GM19025 (cell line): ENCODE data around the gene MAGI2.
"Not testable (repeated sequence)": the region's sequence is repeated elsewhere in the genome, so short reads cannot be mapped to it uniquely, and the experiment has no call there.

ENCODE experiments used
- ATAC-seq: cut with Tn5 transposase; IDR thresholded peaks from one replicate; pipeline ENCODE4 v1.9.1; 2021; ENCODE audit warnings: mild to moderate bottlenecking, low read depth, moderate library complexity; ENCODE audit not compliant: unreplicated experiment

Gene MAGI2

DNA sequence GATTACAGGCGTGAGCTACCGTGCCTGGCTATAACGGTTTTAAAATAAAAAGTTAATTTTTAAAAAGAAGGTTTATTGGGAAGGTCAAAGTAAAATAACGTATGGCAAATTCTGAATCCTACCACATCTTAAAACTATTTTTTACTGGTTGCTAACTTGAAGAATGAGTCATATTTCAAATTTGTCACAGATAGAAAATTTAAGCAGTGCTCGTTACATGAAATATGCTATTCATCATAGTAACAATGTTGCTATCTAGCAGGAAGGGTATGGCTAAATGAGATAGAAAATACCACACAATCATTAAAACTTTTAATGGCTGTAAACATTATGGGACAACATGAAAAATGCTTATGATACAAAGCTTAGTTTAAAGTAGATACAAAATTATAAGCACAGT lies 1154.4 kb downstream of the MAGI2 start:
- no peak for ATAC-seq

DNA sequence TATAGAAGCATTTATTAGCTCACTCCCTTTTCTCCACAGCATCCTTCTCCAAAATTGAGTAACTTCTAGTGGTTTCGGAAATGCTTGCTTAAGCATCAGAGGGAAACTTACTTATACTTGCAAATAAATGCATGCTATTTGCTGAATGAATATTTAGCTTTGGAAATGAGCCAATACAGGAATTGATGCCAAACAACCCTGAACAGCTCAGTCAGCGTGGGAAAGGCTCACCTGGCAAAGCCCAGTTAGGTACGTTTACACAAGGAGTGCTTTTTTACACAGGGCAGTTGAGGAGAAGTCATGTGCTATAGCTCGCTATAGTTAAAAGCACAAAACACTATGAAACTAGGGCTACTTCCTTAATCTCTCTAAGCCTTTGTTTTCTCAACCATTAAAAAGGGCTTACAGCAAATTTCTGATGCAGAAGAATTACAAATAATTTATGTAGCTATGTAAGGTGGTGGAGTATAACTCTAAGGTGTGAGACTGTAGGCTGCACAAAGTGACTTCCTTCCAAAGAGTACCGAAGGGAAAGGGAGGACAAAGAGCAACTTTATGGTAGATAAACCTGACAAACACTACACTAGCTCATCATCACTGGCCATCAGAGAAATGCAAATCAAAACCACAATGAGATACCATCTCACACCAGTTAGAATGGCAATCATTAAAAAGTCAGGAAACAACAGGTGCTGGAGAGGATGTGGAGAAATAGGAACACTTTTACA lies 1156.7 kb downstream of the MAGI2 start:
- ATAC-seq: no peak

DNA sequence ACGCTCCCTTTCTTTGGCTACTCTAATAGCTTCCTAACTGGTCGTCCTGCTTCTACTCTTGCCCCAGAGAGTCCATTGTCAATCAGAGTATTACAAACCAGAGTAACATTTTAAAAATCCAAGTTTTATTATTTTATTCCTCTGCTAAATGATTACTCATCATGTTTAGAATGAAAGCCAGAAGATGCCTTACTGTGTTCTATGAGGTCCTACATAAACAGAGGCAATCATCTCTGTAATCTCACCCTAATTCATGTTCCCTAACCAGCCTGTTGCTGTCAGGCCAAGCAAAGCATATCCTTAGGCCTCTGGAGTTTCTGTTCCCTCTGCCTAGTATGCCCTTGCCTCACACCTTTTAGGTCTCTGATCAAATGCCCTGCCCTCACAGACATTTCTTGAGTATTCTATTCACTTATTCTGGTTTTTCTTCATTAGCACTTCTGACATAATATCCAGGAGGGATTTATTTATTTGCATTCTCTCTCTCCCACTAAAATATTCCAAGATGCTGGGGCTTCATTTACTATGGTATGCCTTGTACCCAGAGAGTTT lies 1157.3 kb downstream of the MAGI2 start:
- no peak for ATAC-seq

DNA sequence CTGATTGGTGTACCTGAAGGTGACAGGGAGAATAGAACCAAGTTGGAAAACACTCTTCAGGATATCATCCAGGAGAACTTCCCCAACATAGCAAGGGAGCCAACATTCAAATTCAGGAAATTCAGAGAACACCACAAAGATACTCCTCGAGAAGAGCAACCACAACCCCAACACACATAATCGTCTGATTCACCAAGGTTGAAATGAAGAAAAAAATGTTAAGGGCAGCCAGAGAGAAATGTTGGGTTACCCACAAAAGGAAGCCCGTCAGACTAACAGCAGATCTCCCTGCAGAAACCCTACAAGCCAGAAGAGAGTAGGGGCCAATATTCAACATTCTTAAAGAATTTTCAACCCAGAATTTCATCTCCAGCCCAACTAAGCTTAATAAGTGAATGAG lies 1164.0 kb downstream of the MAGI2 start:
- ATAC-seq: not testable (repeated sequence)

DNA sequence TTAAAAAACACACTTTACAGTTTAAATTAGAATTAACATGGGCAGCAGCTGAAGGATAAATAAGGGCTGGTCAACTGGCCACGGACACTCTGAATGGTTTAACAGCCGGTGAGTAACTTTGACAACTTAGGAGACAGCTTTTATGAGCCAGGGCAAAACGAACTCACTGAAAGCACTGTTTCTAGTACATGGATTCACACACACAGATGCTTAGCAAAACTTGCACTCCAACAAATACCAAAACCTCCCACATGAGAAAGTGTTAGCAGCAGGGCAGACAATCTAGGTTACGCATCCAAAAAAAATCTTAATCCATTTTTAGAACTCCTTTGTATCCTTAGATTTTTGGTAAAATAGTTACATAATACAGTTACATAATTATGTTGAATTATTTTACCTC lies 1168.5 kb downstream of the MAGI2 start:
- ATAC-seq: no peak

DNA sequence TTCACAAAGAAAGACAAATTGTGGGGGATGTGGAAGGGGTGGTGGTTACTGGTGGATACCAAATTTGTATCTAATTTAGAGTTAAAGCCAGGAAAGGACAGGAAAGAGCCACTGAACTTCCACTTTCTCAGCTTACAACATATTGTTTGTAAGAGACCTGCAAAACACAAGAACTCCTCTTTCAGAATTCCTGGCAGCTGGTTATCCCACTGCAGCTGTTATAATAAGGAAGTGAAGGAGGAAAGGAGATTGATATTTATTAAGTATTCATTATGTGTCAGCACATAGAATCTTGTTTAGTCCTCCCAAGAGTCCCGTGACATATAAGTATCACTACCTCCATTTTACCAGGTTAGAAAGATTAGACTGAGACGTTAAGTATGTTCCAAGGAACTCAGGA lies 1173.2 kb downstream of the MAGI2 start:
- ATAC-seq: no peak

DNA sequence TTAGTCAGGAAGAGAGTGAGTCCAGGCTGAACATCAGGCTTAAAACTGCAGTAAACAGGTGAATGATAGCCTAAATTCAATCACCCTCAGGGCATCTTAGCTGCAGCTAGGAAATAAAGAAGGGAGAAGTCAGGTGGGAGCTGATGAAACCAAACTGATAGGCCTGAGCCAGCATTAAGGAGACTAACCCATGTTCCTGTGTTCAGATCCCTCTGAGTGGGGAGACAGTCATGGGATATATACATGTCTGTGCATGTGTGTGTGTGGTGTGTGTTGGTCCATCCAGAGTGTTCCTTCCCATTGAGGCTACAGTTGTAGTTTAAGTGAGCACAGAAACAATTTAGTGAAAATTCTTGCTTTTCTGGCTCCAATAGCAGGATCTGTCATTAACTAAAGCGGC lies 1174.0 kb downstream of the MAGI2 start:
- ATAC-seq: no peak

DNA sequence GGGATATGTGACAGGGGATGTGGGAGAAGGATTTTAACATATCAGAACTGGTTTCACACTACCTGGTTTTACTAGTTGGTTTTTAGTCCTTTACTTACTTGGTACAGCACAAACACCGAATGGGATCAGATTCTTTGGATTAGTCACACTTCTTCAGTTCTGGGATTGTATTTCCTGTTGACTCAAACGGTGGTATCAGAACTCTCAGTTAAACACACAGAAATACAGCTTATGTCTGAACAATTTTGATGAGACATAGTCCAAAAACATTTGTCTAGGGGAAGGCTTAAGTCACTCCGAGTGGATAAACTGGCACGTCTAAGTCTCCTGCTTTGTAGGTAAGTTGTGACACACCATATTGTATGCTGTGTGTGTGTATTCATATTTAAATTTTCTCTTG lies 1174.4 kb downstream of the MAGI2 start:
- ATAC-seq: no peak

DNA sequence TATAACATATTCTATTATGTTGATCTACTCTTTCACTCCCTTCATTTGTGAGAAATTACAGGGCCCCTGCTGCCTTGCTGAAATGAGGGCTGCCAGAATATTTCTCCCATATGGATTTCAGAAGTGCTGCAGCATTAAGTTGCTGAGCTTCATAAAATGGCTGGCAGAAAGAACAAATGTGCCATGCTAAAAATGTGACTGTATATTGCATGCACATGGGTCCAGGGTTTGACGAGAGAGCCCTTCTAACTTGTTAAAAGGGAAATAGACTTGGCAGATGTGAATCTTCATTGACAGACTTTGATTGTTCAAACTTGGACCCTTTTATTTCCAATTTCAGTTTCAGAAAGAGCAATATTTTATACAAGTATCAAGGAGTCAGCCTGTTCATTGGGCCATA lies 1186.3 kb downstream of the MAGI2 start:
- ATAC-seq: no peak

DNA sequence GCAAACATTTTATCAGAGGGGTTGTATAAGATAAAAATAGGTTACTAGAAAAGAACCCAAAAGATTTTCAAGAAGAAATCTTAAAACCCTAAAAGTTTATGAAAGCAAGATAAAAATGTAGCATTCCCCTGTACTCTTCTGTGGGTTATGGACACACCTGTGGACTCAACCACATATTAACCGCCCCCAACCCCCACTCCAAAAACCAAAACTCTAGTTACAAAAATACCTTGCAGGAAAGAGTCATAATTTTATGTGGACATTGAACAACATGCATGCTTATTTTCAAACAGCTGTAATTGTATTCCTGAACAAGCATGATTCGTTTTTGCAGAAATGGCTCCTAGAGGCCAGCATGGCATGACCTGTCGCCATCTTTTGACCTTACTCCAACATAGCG lies 1188.0 kb downstream of the MAGI2 start:
- no peak for ATAC-seq

DNA sequence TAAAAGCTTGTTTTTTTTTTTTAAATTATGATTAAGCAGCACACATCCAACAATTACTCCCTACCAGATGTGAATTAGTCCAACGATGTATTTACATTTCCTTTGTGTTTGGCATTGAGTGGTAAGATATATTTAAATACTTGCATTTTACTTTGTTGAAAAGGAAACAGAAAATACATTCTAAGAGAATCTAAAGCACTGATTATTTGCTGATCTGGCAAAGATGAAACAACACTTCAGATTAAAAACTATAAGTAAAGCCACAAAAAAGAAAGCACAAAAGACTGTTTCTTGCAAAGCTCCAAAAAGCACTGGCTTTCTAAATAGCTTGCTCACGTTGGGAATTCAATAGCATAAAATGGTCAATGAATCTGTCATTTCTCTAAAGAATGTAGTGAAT lies 1188.4 kb downstream of the MAGI2 start:
- no peak for ATAC-seq

DNA sequence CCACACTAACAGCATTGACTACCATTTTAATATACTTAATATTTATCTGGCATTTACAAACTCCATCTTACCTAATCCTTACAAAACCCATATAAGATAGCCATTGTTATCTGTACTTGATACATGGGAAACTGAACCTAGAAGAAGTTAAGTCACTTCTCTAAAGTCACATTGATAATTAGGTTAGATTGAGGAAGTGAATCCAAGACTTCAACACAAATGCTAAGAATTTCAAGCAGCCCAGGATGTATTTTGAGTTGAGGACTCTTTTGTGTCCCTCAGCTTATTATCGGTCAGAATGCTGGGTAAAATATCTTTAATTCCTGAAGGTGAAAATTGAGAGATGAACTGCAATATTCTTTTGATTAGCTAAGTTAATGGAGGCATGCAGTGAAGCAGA lies 1189.4 kb downstream of the MAGI2 start:
- ATAC-seq: no peak

DNA sequence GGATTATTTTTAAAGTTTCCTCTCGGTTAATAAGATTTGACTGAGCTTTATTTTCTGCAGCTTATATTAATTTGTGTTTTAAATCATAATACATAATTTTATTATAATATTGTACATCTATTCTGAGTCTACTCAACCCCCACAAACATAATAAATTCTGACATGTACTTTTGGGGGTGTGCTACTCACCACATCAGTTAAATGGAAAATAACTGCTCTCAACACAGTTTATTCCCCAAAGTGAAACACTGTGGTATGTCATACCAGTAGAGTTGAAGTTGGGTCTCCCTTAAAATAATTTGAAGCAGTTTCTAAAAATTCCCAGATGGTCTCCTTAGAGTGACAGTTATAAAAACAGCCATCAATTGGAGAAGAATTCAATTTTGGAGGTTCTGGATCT lies 1191.7 kb downstream of the MAGI2 start:
- ATAC-seq: no peak

DNA sequence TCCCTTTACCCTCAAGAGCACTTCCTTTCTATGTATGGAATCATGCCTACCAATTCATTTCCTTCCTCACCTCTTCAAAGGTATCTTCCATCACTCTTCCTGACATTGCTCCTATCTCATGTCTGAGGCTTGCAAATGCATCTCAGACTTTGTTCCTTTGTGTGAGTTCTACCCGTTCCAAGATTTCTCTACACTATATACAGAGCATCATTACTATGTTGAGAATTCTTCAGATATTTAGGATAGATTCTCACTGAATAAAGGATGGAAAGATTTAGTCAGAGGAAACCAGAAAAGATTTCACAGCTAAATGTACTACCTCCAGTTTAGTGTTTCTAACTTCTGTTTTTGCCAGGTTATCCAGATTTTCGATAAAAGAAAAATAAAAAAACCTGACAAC lies 1192.2 kb downstream of the MAGI2 start:
- no peak for ATAC-seq

DNA sequence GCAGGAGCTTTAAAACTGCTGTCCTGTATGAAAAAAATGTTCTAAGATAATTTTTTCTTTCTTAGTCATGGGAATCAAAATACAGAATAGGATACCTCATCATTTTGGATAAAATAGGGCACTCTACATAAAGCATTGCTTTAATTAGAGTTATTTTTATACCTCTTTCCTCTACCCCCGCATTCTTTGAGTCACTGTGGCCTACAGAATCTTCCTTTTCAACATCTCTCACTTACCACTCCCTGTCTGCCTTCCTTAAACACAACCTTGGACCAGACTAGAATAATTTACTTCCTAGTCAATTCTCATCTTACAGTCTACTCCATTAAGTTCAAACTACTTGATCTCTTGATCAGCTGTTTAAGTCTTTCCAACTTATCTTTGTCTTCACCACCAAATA lies 1192.6 kb downstream of the MAGI2 start:
- ATAC-seq: no peak

DNA sequence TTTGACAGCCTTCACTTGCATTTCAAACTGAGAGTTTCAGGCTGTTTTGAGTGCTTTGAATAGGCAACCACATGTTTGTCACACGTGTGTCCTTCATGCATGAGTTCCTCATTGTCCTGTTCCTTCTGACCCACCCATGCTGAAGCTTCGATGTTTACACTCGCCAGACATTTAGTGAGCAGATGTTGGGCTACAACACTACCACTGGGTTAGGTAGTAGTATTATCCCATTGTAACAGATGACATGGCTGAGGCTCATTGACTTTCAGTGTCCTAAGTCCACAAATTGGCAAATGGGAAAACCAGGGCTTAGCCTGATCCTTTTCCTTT lies 1198.8 kb downstream of the MAGI2 start:
- no peak for ATAC-seq

DNA sequence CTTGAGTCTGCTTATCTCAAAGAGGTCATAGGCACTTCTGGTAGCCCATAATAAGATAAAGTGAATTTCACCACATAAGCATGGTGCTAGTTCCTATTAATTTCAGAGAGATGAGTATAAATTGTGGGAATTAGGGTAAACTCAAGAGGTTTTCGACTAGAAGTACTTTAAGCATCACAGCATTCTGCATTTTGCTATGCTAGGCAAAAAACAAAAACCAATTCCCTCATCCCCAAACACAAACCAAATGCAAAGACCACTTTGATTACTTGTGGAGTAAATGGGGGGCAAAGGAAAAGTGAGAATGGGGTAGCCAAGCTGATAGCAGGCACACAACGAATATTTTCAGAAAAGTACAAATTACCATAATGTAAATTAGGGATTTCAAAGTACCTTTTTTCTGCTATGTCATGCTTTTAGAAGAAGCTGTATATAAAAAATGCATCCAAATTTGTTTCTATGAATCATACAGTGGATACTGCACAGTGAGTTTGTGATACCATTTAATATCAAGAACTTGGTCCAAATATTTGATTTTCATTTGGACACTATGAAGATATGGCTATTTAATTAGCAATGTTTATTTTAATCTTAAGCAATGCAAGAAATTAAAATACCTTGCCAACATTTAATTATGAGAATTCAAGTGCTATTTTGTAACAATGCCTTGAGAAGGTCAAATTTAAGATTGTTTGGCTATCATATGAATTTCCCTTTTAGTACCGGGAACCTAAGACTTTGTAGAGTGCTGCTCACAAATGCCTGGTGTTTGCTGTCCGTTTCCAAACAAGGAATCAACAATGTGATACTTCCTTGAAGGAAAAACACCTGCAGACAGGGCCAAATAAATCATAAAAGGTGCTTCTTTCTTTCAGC lies 1199.4 kb downstream of the MAGI2 start:
- ATAC-seq: no peak

DNA sequence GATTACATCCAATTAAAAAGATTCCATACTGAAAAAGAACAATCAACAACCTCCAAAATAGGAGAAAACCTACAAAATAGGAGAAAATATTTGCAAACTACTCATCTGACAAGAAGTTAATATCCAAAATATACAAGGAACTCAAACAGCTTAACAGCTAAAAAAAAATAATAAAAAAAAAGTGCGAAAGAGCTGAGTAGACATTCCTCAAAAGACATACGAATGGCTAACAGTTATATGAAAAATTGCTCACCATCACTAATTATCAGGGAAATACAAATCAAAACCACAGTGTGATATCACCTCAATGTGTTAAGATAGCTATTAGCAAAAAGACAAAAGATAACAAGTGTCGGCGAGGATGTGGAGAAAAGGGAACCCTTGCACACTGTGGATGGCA lies 1204.6 kb downstream of the MAGI2 start:
- no peak for ATAC-seq

DNA sequence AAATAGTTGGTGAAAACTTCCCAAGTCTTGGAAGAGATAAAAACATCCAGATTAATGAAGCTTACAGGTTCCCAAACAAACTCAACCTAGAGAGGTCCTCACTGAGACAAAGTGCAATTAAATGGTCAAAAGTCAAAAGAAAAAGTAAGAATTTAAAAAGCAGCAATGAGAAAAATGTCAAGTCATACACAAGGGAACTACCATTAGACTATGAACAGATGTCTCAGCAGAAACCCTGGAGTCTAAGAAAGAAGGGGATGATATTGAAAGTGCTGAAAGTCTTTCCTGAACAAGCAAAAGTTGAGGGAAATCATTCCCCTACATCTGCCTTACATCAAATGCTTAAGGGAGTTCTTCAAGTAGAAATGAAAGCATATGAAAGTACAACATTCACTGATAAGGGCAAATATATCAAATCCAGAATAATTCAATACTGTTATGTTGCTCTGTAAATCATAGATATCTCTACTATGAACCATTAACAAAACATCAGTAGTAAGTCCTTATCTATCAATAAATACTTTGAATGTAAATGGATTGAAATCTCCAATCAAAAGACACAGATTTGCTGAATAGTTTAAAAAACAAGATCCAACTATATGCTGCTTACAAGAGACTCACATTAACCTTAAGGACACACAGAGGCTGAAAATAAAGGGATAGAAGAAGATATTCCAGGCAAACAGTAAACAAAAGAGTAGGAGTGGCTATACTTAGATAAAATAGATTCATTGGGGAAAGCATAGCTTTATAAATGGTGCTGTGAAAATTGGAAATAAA lies 1205.4 kb downstream of the MAGI2 start:
- ATAC-seq: no peak

DNA sequence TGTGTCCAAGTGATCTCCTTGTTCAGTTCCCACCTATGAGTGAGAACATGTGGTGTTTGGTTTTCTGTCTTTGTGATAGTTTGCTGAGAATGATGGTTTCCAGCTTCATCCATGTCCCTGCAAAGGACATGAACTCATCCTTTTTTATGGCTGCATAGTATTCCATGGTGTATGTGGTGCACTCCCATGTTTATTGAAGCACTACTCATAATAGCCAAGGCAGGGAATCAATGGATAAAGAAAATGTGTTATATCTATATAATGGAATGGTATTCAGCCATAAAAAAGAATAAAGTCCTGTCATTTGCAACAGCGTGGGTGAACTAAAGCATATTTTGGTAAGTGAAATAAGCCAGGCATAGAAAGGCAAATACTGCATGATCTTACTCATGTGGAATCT lies 1213.3 kb downstream of the MAGI2 start:
- not testable (repeated sequence) for ATAC-seq

DNA sequence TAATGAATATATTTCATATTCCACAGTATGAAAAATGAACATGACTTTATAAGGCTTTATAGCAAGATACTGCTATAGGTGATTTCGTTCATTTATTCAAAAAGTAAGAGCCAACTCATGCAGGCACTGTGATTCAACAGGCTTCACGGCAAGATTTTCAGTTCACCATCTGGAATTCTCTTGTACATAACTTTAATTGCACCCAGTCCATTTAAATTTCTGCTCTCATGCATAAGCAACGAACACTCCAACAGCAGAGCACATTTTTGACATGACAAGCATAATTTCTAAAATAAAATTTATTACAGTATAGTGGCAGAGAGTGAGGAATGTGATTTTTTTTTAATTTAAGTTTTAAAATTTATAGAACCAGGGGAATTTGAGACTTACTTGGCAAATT lies 1218.8 kb downstream of the MAGI2 start:
- no peak for ATAC-seq
